Occipital lobe (tissue), 2 donors: ENCODE results near the gene PCDHB7. TPM values are rescaled to one million over a fixed set of nuclear protein-coding genes. Genes with fewer than 3 reads are reported as not detected.
"Not testable (repeated sequence)": the region's sequence is repeated elsewhere in the genome, so short reads cannot be mapped to it uniquely, and the experiment has no call there.

Experiments used
- DNase-seq: peaks from one replicate; lab custom pipeline; 2025; lab: John Stamatoyannopoulos, UW
- total RNA-seq: library from RNA; depleted of rRNA; stranded (reverse); fragments of >200 nt; gene quantifications from one replicate; pipeline ENCODE4 v1.2.3, GENCODE V29; 2014

The PCDHB7 gene
- total RNA-seq, 1 donor from 2014 or later = 13.4 TPM

- DNase-seq = no peak
Measured at GRCh38 chr5:141223112-141223783, 50.8 kb downstream of the PCDHB7 start, which contains the start of gene PCDHB14. Gene PCDHB14, plus strand, starts transcription at chr5:141223343. Its CDS starts 163 bp downstream, at chr5:141223506.

GRCh38 chr5:141224844-141225243 is 52.4 kb downstream of the PCDHB7 start:
- DNase-seq = not testable (repeated sequence)

GRCh38 chr5:141225421-141225820 is 53.0 kb downstream of the PCDHB7 start:
- not testable (repeated sequence) for DNase-seq

Other genes starting within 250 kb of the PCDHB7 start
- 74.1 TPM for gene PCDHAC1, start 246.3 kb upstream of the PCDHB7 start, total RNA-seq
- gene PCDHAC2, start 206.2 kb upstream of the PCDHB7 start, total RNA-seq = 33.5 TPM
- 0.31 TPM for gene PCDHB1, start 121.3 kb upstream of the PCDHB7 start, total RNA-seq
- 14.2 TPM for gene PCDHB2, start 78.0 kb upstream of the PCDHB7 start, total RNA-seq
- 10.3 TPM for gene PCDHB3, start 72.2 kb upstream of the PCDHB7 start, total RNA-seq
- gene PCDHB4, start 50.8 kb upstream of the PCDHB7 start, total RNA-seq = 4.7 TPM
- 9.7 TPM for gene PCDHB5, start 37.4 kb upstream of the PCDHB7 start, total RNA-seq
- gene PCDHB6, start 22.6 kb upstream of the PCDHB7 start, total RNA-seq = 3.1 TPM
- gene PCDHB8, start 5.1 kb downstream of the PCDHB7 start, total RNA-seq = 8.6 TPM
- gene PCDHB16, start 9.7 kb downstream of the PCDHB7 start, total RNA-seq = 4.5 TPM
- 6.1 TPM for gene PCDHB9, start 14.5 kb downstream of the PCDHB7 start, total RNA-seq
- 13.1 TPM for gene PCDHB10, start 19.7 kb downstream of the PCDHB7 start, total RNA-seq
- gene PCDHB11, start 27.0 kb downstream of the PCDHB7 start, total RNA-seq = 10.5 TPM
- gene PCDHB12, start 36.1 kb downstream of the PCDHB7 start, total RNA-seq = 14.8 TPM
- 9.2 TPM for gene PCDHB13, start 41.3 kb downstream of the PCDHB7 start, total RNA-seq
- 13.4 TPM for gene PCDHB14, start 50.7 kb downstream of the PCDHB7 start, total RNA-seq
- gene PCDHB15, start 72.8 kb downstream of the PCDHB7 start, total RNA-seq = 22.1 TPM
- gene SLC25A2, start 131.4 kb downstream of the PCDHB7 start, total RNA-seq = not detected
- gene TAF7, start 148.1 kb downstream of the PCDHB7 start, total RNA-seq = 127 TPM
- 4.8 TPM for gene PCDHGA1, start 157.9 kb downstream of the PCDHB7 start, total RNA-seq
- 6.9 TPM for gene PCDHGA2, start 166.1 kb downstream of the PCDHB7 start, total RNA-seq
- gene PCDHGA3, start 171.2 kb downstream of the PCDHB7 start, total RNA-seq = 4.7 TPM
- 7.8 TPM for gene PCDHGB1, start 177.5 kb downstream of the PCDHB7 start, total RNA-seq
- gene PCDHGA4, start 182.4 kb downstream of the PCDHB7 start, total RNA-seq = 8.4 TPM
- gene PCDHGB2, start 187.3 kb downstream of the PCDHB7 start, total RNA-seq = 8.3 TPM
- gene PCDHGA5, start 191.5 kb downstream of the PCDHB7 start, total RNA-seq = 6.6 TPM
- 12.3 TPM for gene PCDHGB3, start 197.6 kb downstream of the PCDHB7 start, total RNA-seq
- 12.3 TPM for gene PCDHGA6, start 201.2 kb downstream of the PCDHB7 start, total RNA-seq
- gene PCDHGA7, start 210.1 kb downstream of the PCDHB7 start, total RNA-seq = 8.4 TPM
- gene PCDHGB4, start 215.1 kb downstream of the PCDHB7 start, total RNA-seq = 12.9 TPM
- gene PCDHGA8, start 220.0 kb downstream of the PCDHB7 start, total RNA-seq = 8.0 TPM
- gene PCDHGB5, start 225.3 kb downstream of the PCDHB7 start, total RNA-seq = 18.1 TPM
- gene PCDHGA9, start 230.1 kb downstream of the PCDHB7 start, total RNA-seq = 11.9 TPM
- 12.8 TPM for gene PCDHGB6, start 235.4 kb downstream of the PCDHB7 start, total RNA-seq
- 12.0 TPM for gene PCDHGA10, start 240.3 kb downstream of the PCDHB7 start, total RNA-seq
- gene PCDHGB7, start 245.0 kb downstream of the PCDHB7 start, total RNA-seq = 15.6 TPM
- gene PCDHGA11, start 248.4 kb downstream of the PCDHB7 start, total RNA-seq = 16.4 TPM